ENCODE measurements around the gene CHAF1A. TPM values are rescaled to one million over a fixed set of nuclear protein-coding genes. Genes with fewer than 3 reads are reported as not detected.
A peak's percentile ranks its signal among the peaks of the same experiment; 100 is the strongest.

Gene CHAF1A
- total RNA-seq, 1 donor from 2014 or later, result 20.5 TPM

- Mint-ChIP-seq H3K4me3 (ENCODE audit: unreplicated experiment) (peak overlapping the region; percentile 8), H3K9me3 (ENCODE audit: unreplicated experiment) (peaks cover 1% of the 10 kb centered on the region), H3K4me1 (ENCODE audit: low read depth, unreplicated experiment) (peaks cover 46% of the 10 kb centered on the region), H3K27me3 (ENCODE audit: unreplicated experiment) (peaks cover 6% of the 10 kb centered on the region), H3K27ac (ENCODE audit: unreplicated experiment) (no peak overlapping the region), H3K36me3 (ENCODE audit: unreplicated experiment) (no peaks in the 10 kb centered on the region)
- no peak for DNase-seq
- TF ChIP-seq CTCF (IDR thresholded peaks at IDR 0.05; ENCODE audit: partially characterized antibody, unreplicated experiment), result no peak
These were observed 12.3 kb upstream of the CHAF1A start for GRCh38 chr19:4390017-4390566.

GRCh38 chr19:4390567-4391305 lies 11.7 kb upstream of the CHAF1A start:
- H3K27ac Mint-ChIP-seq (ENCODE audit: unreplicated experiment), result peak overlapping the region; percentile 33
- H3K9me3 Mint-ChIP-seq (ENCODE audit: unreplicated experiment), result peaks cover 1% of the 10 kb centered on the region
- no peaks in the 10 kb centered on the region for H3K36me3 Mint-ChIP-seq (ENCODE audit: unreplicated experiment)
- peak overlapping the region; percentile 8 for H3K4me3 Mint-ChIP-seq (ENCODE audit: unreplicated experiment)
- no peak for DNase-seq
- H3K27me3 Mint-ChIP-seq (ENCODE audit: unreplicated experiment), result peaks cover 6% of the 10 kb centered on the region
- peaks cover 45% of the 10 kb centered on the region for H3K4me1 Mint-ChIP-seq (ENCODE audit: low read depth, unreplicated experiment)
- TF ChIP-seq CTCF (IDR thresholded peaks at IDR 0.05; ENCODE audit: partially characterized antibody, unreplicated experiment), result no peak

- Mint-ChIP-seq H3K4me3 (ENCODE audit: unreplicated experiment) (no peak overlapping the region), H3K27ac (ENCODE audit: unreplicated experiment) (no peak overlapping the region), H3K36me3 (ENCODE audit: unreplicated experiment) (no peaks in the 10 kb centered on the region), H3K4me1 (ENCODE audit: low read depth, unreplicated experiment) (peaks cover 40% of the 10 kb centered on the region), H3K9me3 (ENCODE audit: unreplicated experiment) (peaks cover 1% of the 10 kb centered on the region), H3K27me3 (ENCODE audit: unreplicated experiment) (peaks cover 6% of the 10 kb centered on the region)
- TF ChIP-seq CTCF (IDR thresholded peaks at IDR 0.05; ENCODE audit: partially characterized antibody, unreplicated experiment), result no peak
- no peak for DNase-seq
These were observed 11.1 kb upstream of the CHAF1A start for GRCh38 chr19:4391306-4391693.

GRCh38 chr19:4391701-4392483 lies 10.5 kb upstream of the CHAF1A start:
- peaks cover 1% of the 10 kb centered on the region for H3K9me3 Mint-ChIP-seq (ENCODE audit: unreplicated experiment)
- no peak for TF ChIP-seq CTCF (IDR thresholded peaks at IDR 0.05; ENCODE audit: partially characterized antibody, unreplicated experiment)
- H3K27ac Mint-ChIP-seq (ENCODE audit: unreplicated experiment), result no peak overlapping the region
- peaks cover 6% of the 10 kb centered on the region for H3K27me3 Mint-ChIP-seq (ENCODE audit: unreplicated experiment)
- no peak overlapping the region for H3K4me3 Mint-ChIP-seq (ENCODE audit: unreplicated experiment)
- H3K4me1 Mint-ChIP-seq (ENCODE audit: low read depth, unreplicated experiment), result peaks cover 45% of the 10 kb centered on the region
- DNase-seq, result no peak
- H3K36me3 Mint-ChIP-seq (ENCODE audit: unreplicated experiment), result no peaks in the 10 kb centered on the region

Measured in glutamatergic neuron (in vitro differentiated cells).